Large intestine (tissue), 3 donors: Measurements from ENCODE around the gene KRT37. TPM values are rescaled to one million over a fixed set of nuclear protein-coding genes. Genes with fewer than 3 reads are reported as not detected.

Experiments used
- DNase-seq, 2 donors: peaks; one replicate each; pipeline versions ENCODE4 v3.0.0 to v3.0.0-alpha.2; 2013
- H3K27ac ChIP-seq: one replicate; pipeline ENCODE4 v1.5.1; 2013; ENCODE audit warnings: low read length
- H3K27me3 ChIP-seq: 2 replicates; pipeline ENCODE4 v1.6.1; 2013; ENCODE audit warnings: low read length; ENCODE audit not compliant: control insufficient read depth, insufficient read depth
- H3K36me3 ChIP-seq: 2 replicates; pipeline ENCODE4 v1.6.1; 2013; ENCODE audit warnings: low read length; ENCODE audit not compliant: control insufficient read depth, insufficient read depth
- H3K4me1 ChIP-seq: one replicate; pipeline ENCODE4 v1.6.1; 2013; ENCODE audit warnings: low read length; ENCODE audit not compliant: control insufficient read depth, insufficient read depth
- H3K4me3 ChIP-seq: one replicate; pipeline ENCODE4 v1.5.1; 2013; ENCODE audit warnings: low read length
- H3K9me3 ChIP-seq: one replicate; pipeline ENCODE4 v1.6.1; 2013; ENCODE audit warnings: mild to moderate bottlenecking, low read depth, low read length, moderate library complexity; ENCODE audit not compliant: control insufficient read depth
- WGBS: methylation state at CpG from one replicate; pipeline ENCODE4 v1.1.5; 2013; ENCODE audit warnings: low lambda C conversion rate; ENCODE audit not compliant: insufficient coverage; 5-methylcytosine and 5-hydroxymethylcytosine counted together
- polyA plus RNA-seq: library from polyadenylated mRNA; unstranded; fragments of 120-200 nt; gene quantifications from one replicate; pipeline ENCODE4 v1.2.1, GENCODE V29; 2013

KRT37 gene
- polyA plus RNA-seq, 1 donor, result not detected

DNA sequence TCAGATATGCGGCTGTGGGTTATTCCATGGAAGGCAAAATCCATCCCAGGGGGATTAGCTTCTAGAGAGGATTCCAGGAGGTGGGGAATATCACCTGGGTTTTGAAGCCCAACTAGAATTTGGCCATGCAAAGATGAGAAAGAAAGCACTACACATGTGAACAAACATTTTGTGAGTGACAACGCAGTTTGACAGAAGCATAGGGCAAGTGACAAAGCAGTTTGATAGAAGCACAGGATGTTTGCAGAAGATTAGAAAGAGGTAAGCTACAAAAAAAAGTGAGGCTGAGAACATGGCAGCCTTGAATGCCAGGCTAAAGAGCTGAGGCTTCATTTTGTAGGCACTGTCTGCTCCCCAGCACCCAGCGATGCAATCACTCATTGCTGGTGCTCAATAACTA lies 28.7 kb upstream of the KRT37 start:
- Histone ChIP-seq H3K4me1 (no peaks in the 10 kb centered on the region), H3K4me3 (no peak overlapping the region), H3K27me3 (peaks cover 21% of the 10 kb centered on the region), H3K36me3 (no peaks in the 10 kb centered on the region), H3K9me3 (no peaks in the 10 kb centered on the region), H3K27ac (no peak overlapping the region)
- DNase-seq, result no peak
- WGBS, result 100% methylated on average over 1 of the region's 3 CpGs

DNA sequence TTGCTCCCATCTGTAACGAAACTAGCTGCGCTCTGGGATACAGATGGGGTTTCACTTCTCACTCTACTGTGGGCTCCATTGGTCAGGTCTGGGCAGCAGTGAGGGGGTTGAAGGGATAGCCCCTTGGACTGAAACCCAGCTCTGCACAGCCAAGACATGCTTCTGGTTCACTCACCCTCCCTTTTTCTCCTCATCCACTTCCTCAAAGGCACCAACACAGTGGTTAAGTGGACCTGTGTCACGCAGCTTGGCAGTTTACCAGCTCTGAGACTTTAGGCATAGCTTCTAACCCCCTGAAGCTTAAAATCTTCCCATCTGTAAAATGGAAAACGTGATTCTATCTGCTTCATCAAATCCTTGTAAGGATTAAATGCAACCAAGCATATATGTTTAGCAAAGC lies 27.9 kb upstream of the KRT37 start:
- Histone ChIP-seq H3K9me3 (no peaks in the 10 kb centered on the region), H3K36me3 (no peaks in the 10 kb centered on the region), H3K27me3 (peaks cover 21% of the 10 kb centered on the region), H3K4me1 (no peaks in the 10 kb centered on the region), H3K4me3 (no peak overlapping the region), H3K27ac (no peak overlapping the region)
- WGBS, result 73% methylated on average over 3 of the region's 4 CpGs
- DNase-seq, result no peak

DNA sequence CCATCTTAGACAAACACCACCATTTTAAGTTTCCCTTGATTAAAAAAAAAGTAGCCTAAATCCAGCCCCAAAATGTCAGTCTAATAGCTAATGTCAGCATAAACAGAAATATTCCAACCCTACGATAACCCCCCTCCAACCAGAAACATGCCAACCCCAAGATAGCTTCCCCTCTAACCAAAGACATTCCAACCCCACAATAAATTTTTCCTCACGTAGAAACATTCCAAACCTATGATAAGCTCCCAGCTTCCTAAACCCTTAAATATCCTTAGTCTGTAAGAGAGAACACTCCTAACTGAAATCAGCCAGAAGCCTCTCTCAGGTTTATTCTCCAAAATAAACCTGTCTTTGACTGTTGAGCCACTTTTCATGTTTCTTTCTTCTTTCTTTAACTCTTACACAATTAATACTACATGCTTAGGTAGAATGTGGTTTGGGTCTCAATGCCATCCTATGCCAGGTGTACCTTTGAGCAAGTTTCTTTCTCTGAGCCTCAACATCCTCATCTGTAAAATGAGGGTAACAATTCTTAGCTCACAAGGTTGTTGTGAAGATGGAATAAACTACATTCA lies 26.9 kb upstream of the KRT37 start:
- Histone ChIP-seq H3K4me3 (no peak overlapping the region), H3K27me3 (peaks cover 25% of the 10 kb centered on the region), H3K9me3 (no peaks in the 10 kb centered on the region), H3K4me1 (no peaks in the 10 kb centered on the region), H3K27ac (no peak overlapping the region), H3K36me3 (no peaks in the 10 kb centered on the region)
- no peak for DNase-seq
- WGBS, result no CpG with 5 or more reads among the region's 2 CpGs

DNA sequence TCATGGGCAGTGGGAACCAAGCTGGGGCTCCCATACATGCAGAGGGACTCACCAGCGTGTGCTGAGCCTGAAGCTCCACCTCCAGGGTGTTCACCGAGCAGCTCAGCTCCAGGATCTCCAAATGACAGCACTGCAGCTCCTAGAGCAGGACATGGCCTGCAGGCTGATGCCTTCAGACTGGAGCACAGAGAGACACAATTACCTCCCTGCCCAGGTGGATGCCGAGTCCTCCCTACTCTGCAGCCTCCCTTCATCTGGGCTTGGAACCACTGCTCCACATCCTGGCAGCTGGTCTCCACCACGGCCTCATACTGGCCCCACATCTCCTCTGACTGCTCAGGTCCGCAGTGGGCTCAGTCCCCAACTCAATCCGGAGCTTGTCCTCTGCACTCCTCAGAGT lies 24.6 kb upstream of the KRT37 start:
- no peaks in the 10 kb centered on the region for H3K9me3 ChIP-seq
- H3K27me3 ChIP-seq, result peaks cover 31% of the 10 kb centered on the region
- H3K4me3 ChIP-seq, result no peak overlapping the region
- no peak for DNase-seq
- no peaks in the 10 kb centered on the region for H3K36me3 ChIP-seq
- H3K27ac ChIP-seq, result no peak overlapping the region
- WGBS, result no CpG with 5 or more reads among the region's 6 CpGs
- no peaks in the 10 kb centered on the region for H3K4me1 ChIP-seq

GRCh38 chr17:41448506-41448905 lies 24.1 kb upstream of the KRT37 start:
- WGBS, result no CpG with 5 or more reads among the region's 2 CpGs
- Histone ChIP-seq H3K4me1 (no peaks in the 10 kb centered on the region), H3K27me3 (peaks cover 29% of the 10 kb centered on the region), H3K9me3 (no peaks in the 10 kb centered on the region), H3K27ac (no peak overlapping the region), H3K4me3 (no peak overlapping the region), H3K36me3 (no peaks in the 10 kb centered on the region)
- no peak for DNase-seq

GRCh38 chr17:41446806-41447205 lies 22.4 kb upstream of the KRT37 start:
- Histone ChIP-seq H3K27ac (no peak overlapping the region), H3K9me3 (no peaks in the 10 kb centered on the region), H3K4me3 (no peak overlapping the region), H3K36me3 (no peaks in the 10 kb centered on the region), H3K4me1 (no peaks in the 10 kb centered on the region), H3K27me3 (peaks cover 29% of the 10 kb centered on the region)
- WGBS, result no CpG with 5 or more reads among the region's 2 CpGs
- DNase-seq, result no peak

GRCh38 chr17:41444640-41445039 lies 20.3 kb upstream of the KRT37 start:
- WGBS, result 71% methylated on average over 2 of the region's 3 CpGs
- peaks cover 33% of the 10 kb centered on the region for H3K27me3 ChIP-seq
- no peak overlapping the region for H3K27ac ChIP-seq
- H3K36me3 ChIP-seq, result no peaks in the 10 kb centered on the region
- no peak overlapping the region for H3K4me3 ChIP-seq
- DNase-seq, result no peak
- no peaks in the 10 kb centered on the region for H3K9me3 ChIP-seq
- no peaks in the 10 kb centered on the region for H3K4me1 ChIP-seq

DNA sequence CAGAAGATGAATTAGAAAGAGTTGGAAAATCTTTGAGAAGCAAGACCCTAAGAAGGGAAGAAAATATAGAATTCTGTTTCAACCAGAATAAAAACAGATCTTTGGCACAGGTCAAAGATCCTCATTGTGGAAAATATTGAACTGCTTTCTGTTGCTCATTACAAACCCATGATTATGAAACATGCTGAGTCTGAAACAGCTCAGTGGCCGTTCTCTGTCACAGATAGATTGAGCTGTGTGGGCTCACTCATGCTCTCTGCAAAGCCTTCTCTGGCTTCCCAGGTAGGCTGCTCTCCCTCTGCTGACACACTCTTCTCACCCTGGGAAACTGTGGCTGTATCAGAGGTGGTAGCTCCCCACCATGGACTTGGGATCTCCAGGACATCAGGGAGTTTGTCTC lies 19.8 kb upstream of the KRT37 start:
- H3K27ac ChIP-seq, result no peak overlapping the region
- H3K36me3 ChIP-seq, result no peaks in the 10 kb centered on the region
- H3K9me3 ChIP-seq, result no peaks in the 10 kb centered on the region
- H3K4me3 ChIP-seq, result no peak overlapping the region
- H3K4me1 ChIP-seq, result no peaks in the 10 kb centered on the region
- no peak for DNase-seq
- no CpG with 5 or more reads among the region's 1 CpG for WGBS
- peaks cover 33% of the 10 kb centered on the region for H3K27me3 ChIP-seq

GRCh38 chr17:41442739-41443138 lies 18.4 kb upstream of the KRT37 start:
- Histone ChIP-seq H3K27ac (no peak overlapping the region), H3K36me3 (no peaks in the 10 kb centered on the region), H3K4me3 (no peak overlapping the region), H3K27me3 (peaks cover 29% of the 10 kb centered on the region), H3K9me3 (no peaks in the 10 kb centered on the region), H3K4me1 (no peaks in the 10 kb centered on the region)
- whole genome bisulfite sequencing, result no CpG with 5 or more reads among the region's 4 CpGs
- DNase-seq, result no peak

- Histone ChIP-seq H3K27ac (no peak within 1 kb of the TSS), H3K9me3 (no peaks in the 10 kb centered on the region), H3K4me1 (no peaks in the 10 kb centered on the region), H3K36me3 (no peaks in the 10 kb centered on the region), H3K4me3 (no peak within 1 kb of the TSS), H3K27me3 (peaks cover 25% of the 10 kb centered on the region)
- no CpG with 5 or more reads among the region's 10 CpGs for WGBS
- DNase-seq, result no peak
Observed at GRCh38 chr17:41440531-41441033, 16.2 kb upstream of the KRT37 start, which contains the start of gene KRT38. TSS of gene KRT38 (minus strand) at chr17:41440983. CDS start at chr17:41440921, 62 bp downstream.

DNA sequence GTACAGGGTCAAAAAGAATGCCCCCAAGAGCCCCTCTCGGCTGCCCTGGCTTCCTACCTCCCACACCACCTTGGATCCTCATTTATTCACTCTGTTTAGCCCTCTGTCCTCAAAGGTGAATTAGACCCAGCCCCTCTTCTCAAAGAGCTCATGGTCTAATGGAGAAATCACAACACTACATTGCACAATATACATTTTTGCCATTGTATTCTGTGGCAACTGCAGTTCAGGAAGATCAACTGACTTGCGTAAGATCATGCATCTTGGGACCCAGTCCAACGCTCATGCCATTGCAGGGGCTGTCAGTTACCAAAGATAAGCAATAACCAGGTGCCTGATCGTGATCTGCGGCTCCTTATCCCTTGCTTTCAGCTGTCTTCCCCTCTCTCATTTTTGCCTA lies 15.0 kb upstream of the KRT37 start:
- Histone ChIP-seq H3K27me3 (peaks cover 19% of the 10 kb centered on the region), H3K4me1 (no peaks in the 10 kb centered on the region), H3K9me3 (no peaks in the 10 kb centered on the region), H3K36me3 (no peaks in the 10 kb centered on the region), H3K27ac (no peak overlapping the region), H3K4me3 (no peak overlapping the region)
- WGBS, result 100% methylated on average over 1 of the region's 5 CpGs
- no peak for DNase-seq
